Stimulated activated CD8-positive, alpha-beta memory T cell treated with anti-CD3 and anti-CD28 coated beads, Interleukin-15, amount 100 ng/mL, for 48 hours (primary cell): ENCODE data around the gene IMMP2L.

Experiments used
- DNase-seq, 2 donors: peaks; one replicate each; pipeline ENCODE4 v3.0.0-alpha.2; 2020; ENCODE audit warnings: low read depth in 2 of 2

The IMMP2L gene

DNA sequence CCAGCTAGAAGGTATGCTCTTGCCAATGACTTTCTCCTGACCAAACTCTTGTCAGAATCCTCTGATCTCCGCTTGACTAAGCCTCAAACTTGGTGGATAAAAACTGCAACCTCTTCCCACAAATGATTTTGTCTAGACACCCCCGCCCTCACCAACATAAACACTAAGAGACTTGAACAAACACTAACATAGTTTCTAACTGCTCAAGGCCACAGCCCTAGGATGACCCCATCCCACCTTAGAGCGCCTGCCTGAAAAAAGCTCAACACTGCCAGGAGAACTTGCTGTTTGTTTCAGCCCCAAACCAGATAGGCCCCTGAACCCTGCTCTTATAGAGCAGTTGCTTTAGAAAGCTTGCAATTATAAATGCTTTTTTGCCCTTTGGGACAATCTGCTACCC lies 399.6 kb downstream of the IMMP2L start:
- DNase-seq = no peak

DNA sequence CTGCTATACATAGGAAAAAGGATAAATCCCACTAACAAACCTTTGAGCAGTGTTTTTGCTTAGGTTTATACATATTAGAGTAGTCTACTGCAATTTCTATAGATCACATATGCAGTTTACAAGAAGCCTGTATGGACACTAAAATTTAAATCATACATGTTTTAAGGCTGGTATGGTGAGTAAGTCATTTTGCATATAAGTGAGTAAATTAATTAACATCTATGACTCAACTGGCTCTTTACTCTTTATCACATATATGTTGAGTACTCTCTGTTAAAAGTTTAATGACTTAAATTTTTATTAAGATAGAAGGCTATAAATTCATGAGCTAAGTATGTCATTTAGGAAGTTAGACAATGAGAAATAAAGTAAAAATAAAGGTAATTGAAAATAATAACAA lies 402.0 kb downstream of the IMMP2L start:
- DNase-seq = no peak

DNA sequence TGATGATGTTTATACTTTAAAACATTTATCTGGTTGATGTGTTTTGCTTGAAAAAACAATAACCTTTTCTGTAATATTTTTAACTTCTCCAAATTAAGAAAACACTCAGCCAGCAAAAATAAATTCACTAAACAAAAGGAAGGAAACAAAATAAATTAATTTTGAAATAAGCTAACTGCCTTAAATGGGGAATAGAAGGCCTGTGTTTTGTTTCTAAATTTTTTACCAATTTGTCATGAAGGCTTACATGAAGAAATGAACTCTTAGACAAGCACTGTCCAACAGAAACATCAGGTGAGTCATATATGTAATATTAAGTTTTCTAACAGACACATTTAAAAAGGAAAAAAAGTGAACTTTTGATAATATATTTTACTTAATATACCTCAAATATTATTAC lies 402.9 kb downstream of the IMMP2L start:
- DNase-seq = no peak

GRCh38 chr7:111150709-111151108 lies 411.6 kb downstream of the IMMP2L start:
- no peak for DNase-seq

- DNase-seq = no peak
Measured at GRCh38 chr7:111147708-111148533, 414.4 kb downstream of the IMMP2L start.

DNA sequence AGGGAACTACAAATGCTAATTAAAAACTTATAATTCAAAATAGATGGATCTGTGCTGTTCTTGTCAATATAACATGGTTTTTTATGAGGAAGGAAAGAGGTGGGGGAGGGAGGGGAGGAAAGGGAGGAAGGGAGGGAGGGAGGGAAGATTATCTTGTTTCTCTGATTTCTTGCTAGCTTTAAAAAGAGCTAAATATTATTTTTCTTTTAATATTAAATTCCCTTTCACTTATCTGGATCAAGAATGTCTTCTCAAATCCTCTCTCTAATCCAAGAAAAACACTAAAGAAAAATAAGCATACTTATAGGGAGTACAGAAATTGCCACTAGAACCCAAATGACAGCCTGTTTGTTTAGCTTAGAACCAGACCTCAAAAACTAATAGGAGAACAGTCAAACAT lies 416.2 kb downstream of the IMMP2L start:
- DNase-seq = no peak

GRCh38 chr7:111145472-111145871 lies 416.8 kb downstream of the IMMP2L start:
- DNase-seq = no peak

- DNase-seq = no peak
Measured at GRCh38 chr7:111140091-111140865, 422.0 kb downstream of the IMMP2L start.

- no peak for DNase-seq
Measured at GRCh38 chr7:111138586-111138985, 423.7 kb downstream of the IMMP2L start.

DNA sequence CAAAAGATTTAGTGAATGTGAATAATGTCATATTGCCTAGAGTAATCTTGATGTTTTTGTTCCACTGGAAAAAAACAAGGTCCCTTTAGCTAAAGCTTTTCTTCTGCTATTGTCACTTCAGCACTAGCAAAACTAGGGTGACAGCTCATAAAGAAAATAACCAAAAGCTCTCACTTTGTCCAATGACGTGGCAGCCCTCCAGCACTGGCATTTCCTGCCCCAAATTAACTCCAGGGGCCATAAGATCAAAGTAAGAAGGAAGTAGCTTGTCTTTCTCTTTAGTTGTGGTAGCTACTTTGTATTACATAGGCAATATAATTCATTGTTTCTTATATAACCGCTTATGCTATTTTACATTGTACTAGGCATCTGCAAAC lies 424.1 kb downstream of the IMMP2L start:
- DNase-seq = peak; percentile 51 to 57

DNA sequence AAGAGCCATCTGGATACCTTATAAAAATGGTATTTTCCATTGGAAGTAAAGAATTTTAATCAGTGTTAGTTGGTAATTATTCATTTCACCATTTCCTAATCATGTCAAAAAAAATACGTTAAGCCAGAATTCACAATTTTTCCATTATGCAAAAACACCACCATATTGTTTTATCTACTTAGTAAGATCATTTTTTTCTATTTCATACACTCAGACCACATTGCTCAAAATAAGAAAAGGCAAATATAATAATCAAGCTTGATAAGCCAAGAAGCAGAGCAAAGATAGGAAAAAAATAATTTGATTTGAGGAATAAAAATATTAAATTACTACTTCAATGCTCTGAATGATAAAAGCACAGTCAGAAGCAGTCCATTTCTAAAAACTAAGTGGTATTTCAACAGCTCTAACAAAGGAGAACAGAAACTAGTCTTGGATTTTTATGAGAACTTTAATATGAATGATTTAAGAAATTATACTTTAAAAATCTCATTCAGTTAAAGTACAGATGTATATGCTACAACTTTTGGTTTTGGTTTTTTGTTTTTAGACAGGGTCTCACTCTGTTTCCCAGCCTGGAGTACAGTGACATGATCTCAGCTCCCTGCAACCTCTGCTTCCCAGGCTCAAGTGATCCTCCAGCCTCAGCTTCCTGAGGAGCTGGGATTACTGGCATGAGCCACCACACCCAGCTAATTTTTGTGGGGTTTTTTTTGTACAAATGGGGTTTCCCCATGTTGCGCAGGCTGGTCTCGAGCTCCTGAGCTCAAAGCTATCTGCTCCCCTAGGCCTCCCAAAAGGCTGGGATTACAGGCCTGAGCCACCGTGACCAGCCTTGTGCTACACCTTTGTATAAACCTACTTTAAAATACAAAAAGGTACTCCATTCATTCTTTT lies 424.7 kb downstream of the IMMP2L start:
- DNase-seq = peak; percentile 17 to 31

- no peak for DNase-seq
Measured at GRCh38 chr7:111132833-111133232, 429.5 kb downstream of the IMMP2L start.

DNA sequence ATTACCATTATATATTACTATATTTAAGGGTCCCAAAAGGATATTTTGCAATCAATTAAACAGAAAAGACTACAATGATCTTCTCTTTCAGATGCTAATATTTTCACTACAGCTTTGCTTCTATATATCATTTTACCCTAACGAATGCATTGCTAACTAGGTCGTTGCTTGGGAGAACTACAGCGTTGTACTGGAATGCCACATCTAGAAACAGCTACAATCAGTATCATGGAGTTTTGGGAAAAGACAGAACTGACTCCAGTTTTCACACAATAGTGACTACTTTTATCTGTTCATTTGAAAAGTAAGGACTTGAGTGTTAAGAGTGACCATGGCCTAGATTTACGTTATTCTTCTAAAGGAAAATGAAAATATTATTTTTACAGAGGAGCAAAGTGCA lies 432.9 kb downstream of the IMMP2L start:
- DNase-seq = no peak

- DNase-seq = no peak
Measured at GRCh38 chr7:111126987-111127386, 435.3 kb downstream of the IMMP2L start.

GRCh38 chr7:111115966-111116365 lies 446.3 kb downstream of the IMMP2L start:
- no peak for DNase-seq

DNA sequence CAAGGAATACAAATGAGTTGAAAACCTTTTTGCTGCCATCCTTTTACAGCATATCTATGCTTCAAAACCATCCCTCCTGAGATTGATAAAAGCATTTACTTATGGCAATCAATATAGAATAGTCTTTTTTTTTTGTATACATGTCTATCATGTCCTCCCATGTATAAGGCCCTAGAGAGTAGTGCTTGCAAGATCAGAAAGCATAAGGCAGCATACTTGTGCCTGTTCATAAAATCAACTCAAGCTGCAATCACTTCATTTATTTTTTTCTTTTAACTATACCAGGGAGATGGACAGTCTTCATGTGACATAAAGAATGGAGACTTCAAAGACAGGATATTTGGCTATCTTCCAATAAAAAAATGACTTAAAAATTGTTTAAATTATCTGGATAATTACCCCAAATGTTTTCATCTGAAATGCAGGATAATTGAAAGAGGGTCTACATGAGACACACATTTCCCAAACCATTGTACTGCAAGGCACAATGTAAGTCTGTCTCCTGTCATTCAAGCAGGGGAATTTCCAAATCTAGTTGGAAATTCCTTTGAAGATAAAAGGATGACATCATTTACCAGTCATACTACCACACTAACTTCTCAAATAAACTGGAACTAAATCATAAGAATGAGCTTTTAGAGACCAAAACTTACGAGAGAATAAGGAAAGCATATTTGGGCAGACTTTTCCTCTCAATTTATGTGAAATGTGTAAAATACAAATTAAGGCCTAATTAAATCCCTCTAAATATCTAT lies 448.9 kb downstream of the IMMP2L start:
- DNase-seq = no peak

DNA sequence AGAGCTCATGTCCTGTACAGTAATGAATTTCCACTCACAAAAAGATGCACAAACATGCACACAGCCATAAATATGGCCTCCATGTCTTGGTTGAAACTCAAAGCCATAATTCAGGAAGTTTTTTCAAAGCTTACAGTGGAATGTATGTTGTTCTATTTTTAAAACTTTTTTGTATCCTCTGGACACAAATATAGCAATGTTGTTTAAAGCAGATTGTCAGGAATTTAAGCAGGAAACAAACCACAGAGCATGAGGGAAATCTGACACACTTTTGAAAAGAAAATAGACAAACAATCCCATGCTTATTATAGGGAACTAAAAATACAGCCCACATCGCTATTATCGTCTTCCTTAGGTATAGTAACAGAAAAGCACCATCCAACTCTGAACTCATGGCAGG lies 449.9 kb downstream of the IMMP2L start:
- DNase-seq = no peak

DNA sequence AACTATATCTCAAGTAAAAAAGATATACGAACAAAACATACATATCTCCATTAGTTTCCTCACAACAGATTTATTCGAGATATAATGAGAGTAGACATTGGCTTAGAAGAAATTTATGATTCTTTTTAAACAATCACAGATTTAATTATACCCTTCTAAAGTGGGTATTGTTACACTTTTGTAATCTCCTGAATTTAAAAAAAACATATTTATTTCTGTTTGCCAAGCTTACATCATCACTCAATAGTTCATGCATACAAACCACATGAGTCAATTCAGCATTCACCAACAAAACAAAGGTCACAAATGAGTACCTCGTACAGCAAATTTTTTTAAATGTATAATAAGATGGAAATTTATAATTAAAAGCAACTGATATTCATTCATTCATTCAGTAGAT lies 453.8 kb downstream of the IMMP2L start:
- no peak for DNase-seq

- no peak for DNase-seq
Measured at GRCh38 chr7:111108000-111108399, 454.3 kb downstream of the IMMP2L start.

- no peak for DNase-seq
Measured at GRCh38 chr7:111107579-111107978, 454.7 kb downstream of the IMMP2L start.

- DNase-seq = no peak
Measured at GRCh38 chr7:111105269-111105668, 457.0 kb downstream of the IMMP2L start.
